IMR-90 (cell line): Measurements from ENCODE around the gene ASPHD2.

ENCODE experiments used
- BHLHE40 ChIP-seq: fragments of 150-350 bp; IDR thresholded peaks from 2 replicates; pipeline ENCODE4 v1.6.1; 2016; ENCODE audit warnings: mild to moderate bottlenecking, low read depth, low read length
- CTCF ChIP-seq: conservative IDR thresholded peaks from 2 replicates; pipeline ENCODE4 v1.5.1; 2012; ENCODE audit warnings: mild to moderate bottlenecking, low read depth, low read length, improper control_type of control experiment
- FOS ChIP-seq: fragments of 150-350 bp; IDR thresholded peaks from 2 replicates; pipeline ENCODE4 v1.6.1; 2016; ENCODE audit warnings: low read depth, low read length
- MAFK ChIP-seq: IDR thresholded peaks from 2 replicates; pipeline ENCODE4 v1.6.1; 2012; ENCODE audit warnings: low read depth, low read length, improper control_type of control experiment
- MAZ ChIP-seq: IDR thresholded peaks from 2 replicates; pipeline ENCODE4 v1.6.1; 2012; ENCODE audit warnings: low read depth, mild to moderate bottlenecking, low read length, improper control_type of control experiment, moderate library complexity, borderline replicate concordance
- MXI1 ChIP-seq: IDR thresholded peaks from 2 replicates; pipeline ENCODE4 v1.6.1; 2012; ENCODE audit warnings: low read depth, mild to moderate bottlenecking, low read length, moderate library complexity, borderline replicate concordance
- POLR2A ChIP-seq: IDR thresholded peaks from 2 replicates; pipeline ENCODE4 v1.6.1; 2012; ENCODE audit warnings: mild to moderate bottlenecking, low read depth, low read length
- RAD21 ChIP-seq: IDR thresholded peaks from 2 replicates; pipeline ENCODE4 v1.6.1; 2012; ENCODE audit warnings: low read length, improper control_type of control experiment
- RCOR1 ChIP-seq: IDR thresholded peaks from 2 replicates; pipeline ENCODE4 v1.6.1; 2012; ENCODE audit warnings: mild to moderate bottlenecking, low read length, improper control_type of control experiment; ENCODE audit not compliant: insufficient replicate concordance
- RFX5 ChIP-seq: IDR thresholded peaks from 2 replicates; pipeline ENCODE4 v1.8.0; 2012; ENCODE audit warnings: low read depth, mild to moderate bottlenecking, low read length, moderate library complexity
- SMC3 ChIP-seq: fragments of 150-350 bp; IDR thresholded peaks from 2 replicates; pipeline ENCODE4 v1.6.1; 2016; ENCODE audit warnings: low read depth, mild to moderate bottlenecking, antibody characterized with exemption, low read length, moderate library complexity

- TF ChIP-seq POLR2A, result no peak
- TF ChIP-seq CTCF, result no peak
- TF ChIP-seq BHLHE40, result no peak
- TF ChIP-seq RFX5, result no peak
- TF ChIP-seq MAZ, result no peak
- TF ChIP-seq RAD21, result no peak
- no peak for TF ChIP-seq MXI1
- TF ChIP-seq SMC3, result no peak
- no peak for TF ChIP-seq FOS
- TF ChIP-seq RCOR1, result no peak
- no peak for TF ChIP-seq MAFK
Observed at GRCh38 chr22:26453216-26453615, 24.2 kb downstream of the ASPHD2 start.
